Measurements from ENCODE around the gene KY.

Gene KY

DNA sequence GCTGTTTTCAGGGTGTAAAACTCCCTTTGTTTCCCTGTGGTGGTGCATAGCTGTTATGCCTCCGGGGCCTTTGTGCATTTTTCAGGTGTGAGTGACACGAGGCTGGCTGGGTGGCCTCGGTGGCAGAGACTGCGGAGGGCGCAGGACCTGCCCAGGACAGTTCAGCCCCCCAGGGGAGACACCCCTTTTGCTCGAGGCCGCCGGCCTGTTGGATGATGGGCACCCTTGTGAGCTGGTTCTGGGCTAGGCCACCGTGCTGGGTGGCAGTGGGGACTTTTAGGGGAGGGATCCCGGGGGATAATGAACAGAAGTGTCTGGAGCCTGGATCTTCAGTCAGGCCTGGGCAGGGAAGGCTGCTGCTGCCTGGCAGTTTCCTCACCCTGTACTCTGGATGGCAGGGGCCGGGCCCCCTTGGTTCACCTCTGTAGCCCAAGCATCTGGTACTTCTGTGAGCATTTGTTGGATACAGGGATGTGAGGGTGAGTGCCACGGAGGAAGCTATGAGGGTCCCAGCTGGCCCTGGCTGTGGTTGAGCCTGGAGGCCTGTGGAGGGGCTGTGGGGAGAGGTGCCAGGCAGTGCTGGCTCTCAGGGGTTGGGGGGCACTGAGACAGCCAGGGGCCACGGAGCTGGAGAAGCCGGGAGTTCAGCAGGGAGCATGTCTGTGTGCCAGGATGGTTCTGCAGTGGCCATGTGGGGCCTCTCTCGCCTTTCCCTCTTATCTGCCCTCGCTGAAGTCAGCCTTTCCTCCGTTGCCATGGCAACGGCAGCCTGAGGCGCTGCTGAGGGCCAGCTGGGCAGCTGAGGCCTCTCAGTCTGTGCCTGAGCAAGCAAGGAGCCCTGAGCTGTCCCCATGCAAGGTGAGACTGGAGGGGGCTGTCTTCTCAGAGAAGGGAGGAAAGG lies 49.0 kb downstream of the KY start:
- H3K36me3 ChIP-seq = peaks cover 0 to 4% (median 0%) of the 10 kb centered on the region in 3 donors
- H3K27me3 ChIP-seq = no peaks in the 10 kb centered on the region
- intact Hi-C loops (cut with DNase I; ENCODE audit: low total_unique reads) = loop anchor here (5.0 to 10.0 kb wide), 2 partner anchors 76 to 173 kb away; no protein-coding TSS in a partner anchor
- no peak for DNase-seq
- H3K9me3 ChIP-seq = no peaks in the 10 kb centered on the region
- TF ChIP-seq, protein P1, sequence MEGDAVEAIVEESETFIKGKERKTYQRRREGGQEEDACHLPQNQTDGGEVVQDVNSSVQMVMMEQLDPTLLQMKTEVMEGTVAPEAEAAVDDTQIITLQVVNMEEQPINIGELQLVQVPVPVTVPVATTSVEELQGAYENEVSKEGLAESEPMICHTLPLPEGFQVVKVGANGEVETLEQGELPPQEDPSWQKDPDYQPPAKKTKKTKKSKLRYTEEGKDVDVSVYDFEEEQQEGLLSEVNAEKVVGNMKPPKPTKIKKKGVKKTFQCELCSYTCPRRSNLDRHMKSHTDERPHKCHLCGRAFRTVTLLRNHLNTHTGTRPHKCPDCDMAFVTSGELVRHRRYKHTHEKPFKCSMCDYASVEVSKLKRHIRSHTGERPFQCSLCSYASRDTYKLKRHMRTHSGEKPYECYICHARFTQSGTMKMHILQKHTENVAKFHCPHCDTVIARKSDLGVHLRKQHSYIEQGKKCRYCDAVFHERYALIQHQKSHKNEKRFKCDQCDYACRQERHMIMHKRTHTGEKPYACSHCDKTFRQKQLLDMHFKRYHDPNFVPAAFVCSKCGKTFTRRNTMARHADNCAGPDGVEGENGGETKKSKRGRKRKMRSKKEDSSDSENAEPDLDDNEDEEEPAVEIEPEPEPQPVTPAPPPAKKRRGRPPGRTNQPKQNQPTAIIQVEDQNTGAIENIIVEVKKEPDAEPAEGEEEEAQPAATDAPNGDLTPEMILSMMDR (IDR thresholded peaks at IDR 0.05) = no peak
- peaks cover 0 to 10% (median 5%) of the 10 kb centered on the region in 4 donors for H3K4me1 ChIP-seq
- H3K27ac ChIP-seq = no peak overlapping the region
- no peak overlapping the region for H3K4me3 ChIP-seq

DNA sequence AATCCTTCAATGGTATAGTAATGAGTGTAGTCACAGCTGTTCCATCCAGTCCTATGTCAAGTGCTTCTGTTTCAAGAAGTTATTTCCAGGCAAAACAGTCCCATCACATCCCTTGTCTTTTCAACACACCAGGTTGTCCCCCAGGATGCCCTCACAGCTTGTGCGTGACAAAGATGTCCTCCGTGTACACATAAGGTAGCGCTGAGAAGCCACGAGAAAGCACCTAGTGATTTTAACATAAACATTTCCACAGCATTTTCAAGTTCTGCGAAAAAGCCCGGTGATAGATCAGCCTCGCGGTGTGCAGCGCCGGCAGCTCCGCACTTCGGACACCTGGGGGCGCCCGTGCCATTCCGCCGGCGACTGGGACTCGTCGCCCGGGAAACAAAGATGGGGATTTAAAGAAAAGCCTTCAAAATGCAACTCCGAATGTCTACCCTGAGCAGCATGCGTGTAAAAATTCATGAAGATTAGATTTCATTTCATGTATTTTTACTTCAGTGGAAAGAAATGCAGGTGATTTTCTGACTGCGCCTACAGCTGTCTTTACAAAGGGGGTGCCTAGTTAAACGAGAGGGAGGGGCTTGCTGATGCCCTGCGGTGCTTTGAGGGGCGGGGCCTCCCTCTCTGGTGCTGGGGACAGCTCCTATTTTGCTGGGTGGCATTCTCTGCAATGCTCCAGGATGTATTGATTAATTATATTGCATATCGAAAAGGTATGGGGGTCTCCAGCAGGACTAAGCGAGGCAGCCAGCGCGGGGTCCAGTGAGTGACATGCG lies 49.9 kb downstream of the KY start:
- intact Hi-C loops (cut with DNase I; ENCODE audit: low total_unique reads) = loop anchor here (5.0 to 10.0 kb wide), 2 partner anchors 76 to 174 kb away; no protein-coding TSS in a partner anchor

DNA sequence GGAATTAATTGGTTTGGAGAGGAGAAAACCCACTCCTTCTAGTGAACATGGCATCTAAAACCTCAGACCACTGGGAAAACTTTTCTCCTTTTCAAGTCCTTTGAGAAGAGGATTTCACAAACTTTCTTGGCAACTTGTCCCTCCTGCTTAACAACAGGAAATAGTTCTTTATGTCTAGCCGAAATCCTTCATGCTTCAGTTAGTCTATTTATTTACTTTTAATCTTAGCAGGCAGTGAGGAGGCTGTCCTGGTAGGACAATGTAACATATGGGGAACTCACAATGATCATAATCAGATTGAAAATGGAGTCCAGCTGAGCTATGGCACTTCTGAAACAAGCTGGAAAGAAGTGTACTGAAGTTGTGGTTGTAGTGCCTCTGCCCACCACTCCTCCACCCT lies 50.6 kb downstream of the KY start:
- H3K4me1 ChIP-seq = peaks cover 0 to 10% (median 5%) of the 10 kb centered on the region in 4 donors
- H3K27me3 ChIP-seq = no peaks in the 10 kb centered on the region
- intact Hi-C loops (cut with DNase I; ENCODE audit: low total_unique reads) = loop anchor here (5.0 to 10.0 kb wide), 2 partner anchors 77 to 175 kb away; no protein-coding TSS in a partner anchor
- H3K27ac ChIP-seq = no peak overlapping the region
- no peak overlapping the region for H3K4me3 ChIP-seq
- no peak for DNase-seq
- H3K36me3 ChIP-seq = peaks cover 0 to 4% (median 0%) of the 10 kb centered on the region in 3 donors
- H3K9me3 ChIP-seq = no peaks in the 10 kb centered on the region
- TF ChIP-seq, protein P1 (IDR thresholded peaks at IDR 0.05) = no peak

More for the DNA sequence above, 49.9 kb downstream of the KY start:
- H3K4me3 ChIP-seq = peak overlapping the region in 1 of 2 donors; percentile 25
- no peaks in the 10 kb centered on the region for H3K9me3 ChIP-seq
- TF ChIP-seq, protein P1 (IDR thresholded peaks at IDR 0.05) = peak; percentile 83 to 99
- H3K27ac ChIP-seq = no peak overlapping the region
- H3K36me3 ChIP-seq = peaks cover 0 to 4% (median 0%) of the 10 kb centered on the region in 3 donors
- no peaks in the 10 kb centered on the region for H3K27me3 ChIP-seq
- peaks cover 0 to 10% (median 5%) of the 10 kb centered on the region in 4 donors for H3K4me1 ChIP-seq
- DNase-seq = peak in 1 of 2 donors; percentile 43

DNA sequence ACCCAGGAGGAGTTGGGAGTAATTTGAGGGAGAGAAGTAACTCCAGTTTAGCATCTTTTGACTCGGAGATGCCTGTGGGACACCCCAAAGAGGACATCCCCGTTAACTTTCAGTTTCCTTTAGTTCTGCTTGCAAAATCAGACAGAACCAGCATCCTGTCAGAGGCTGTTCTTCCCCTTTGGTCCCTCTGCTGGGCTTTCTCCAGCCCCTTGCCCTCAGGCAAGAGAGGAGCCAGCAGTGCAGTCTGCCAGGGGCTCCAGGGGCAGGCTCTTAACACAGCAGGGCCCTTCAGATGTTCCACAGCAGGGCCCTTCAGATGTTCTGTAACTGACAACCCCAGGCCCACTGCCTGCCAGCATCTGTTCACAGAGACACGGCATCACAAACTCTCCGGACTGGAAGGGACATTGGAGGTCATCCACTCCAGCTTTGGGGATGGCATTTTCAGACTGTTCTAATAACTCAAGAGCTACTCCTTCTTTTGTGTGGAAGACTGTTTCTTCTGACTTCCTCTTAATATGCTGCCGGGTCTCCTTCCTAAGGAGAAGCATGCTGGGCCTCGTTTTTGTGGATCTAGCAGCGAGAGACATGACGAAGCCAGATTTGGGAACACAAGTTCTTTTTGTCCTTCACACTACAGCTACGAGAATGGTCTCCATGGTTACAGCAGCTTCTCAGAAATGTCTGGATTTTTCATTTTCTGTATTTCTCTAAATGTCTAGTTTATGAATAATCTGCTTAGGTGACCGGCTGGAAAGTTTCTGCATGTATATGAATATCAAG lies 51.9 kb downstream of the KY start:
- intact Hi-C loops (cut with DNase I; ENCODE audit: low total_unique reads) = no loop called here
- DNase-seq = no peak
- no peaks in the 10 kb centered on the region for H3K27me3 ChIP-seq

More for the DNA sequence above, 51.9 kb downstream of the KY start:
- Histone ChIP-seq H3K27ac (no peak overlapping the region), H3K36me3 (peaks cover 0 to 3% (median 0%) of the 10 kb centered on the region in 3 donors), H3K4me1 (peaks cover 0 to 10% (median 5%) of the 10 kb centered on the region in 4 donors), H3K4me3 (no peak overlapping the region), H3K9me3 (no peaks in the 10 kb centered on the region)
- TF ChIP-seq, protein P1 (IDR thresholded peaks at IDR 0.05) = no peak

All from tibial artery (tissue), 4 donors.